H9 (cell line): ENCODE measurements around the gene SPCS1. TPM values are rescaled to one million over a fixed set of nuclear protein-coding genes. Genes with fewer than 3 reads are reported as not detected.

Source experiments
- DNase-seq: peaks from one replicate; pipeline ENCODE4 v3.0.0-alpha.2; 2017
- H2AFZ ChIP-seq: one replicate; pipeline ENCODE4 v1.6.1; 2013; ENCODE audit warnings: mild to moderate bottlenecking, low read length, control low read depth, moderate library complexity
- H2AK5ac ChIP-seq: 2 replicates; pipeline ENCODE4 v1.6.1; 2013; ENCODE audit warnings: low read length, control low read depth, mixed read lengths; ENCODE audit not compliant: insufficient read length
- H2BK120ac ChIP-seq: one replicate; pipeline ENCODE4 v1.6.1; 2013; ENCODE audit warnings: low read depth, mild to moderate bottlenecking, low read length, control low read depth, inconsistent platforms; ENCODE audit not compliant: poor library complexity, severe bottlenecking
- H2BK12ac ChIP-seq: 2 replicates; pipeline ENCODE4 v1.6.1; 2013; ENCODE audit warnings: low read length, control low read depth, mixed read lengths, low read depth; ENCODE audit not compliant: insufficient read length
- H2BK15ac ChIP-seq: 2 replicates; pipeline ENCODE4 v1.6.1; 2013; ENCODE audit warnings: low read depth, low read length, control low read depth
- H2BK20ac ChIP-seq: one replicate; pipeline ENCODE4 v1.6.1; 2013; ENCODE audit warnings: low read depth, mild to moderate bottlenecking, low read length, control low read depth, inconsistent platforms; ENCODE audit not compliant: poor library complexity, severe bottlenecking
- H2BK5ac ChIP-seq: 2 replicates; pipeline ENCODE4 v1.6.1; 2013; ENCODE audit warnings: low read length, control low read depth, mixed read lengths; ENCODE audit not compliant: insufficient read length
- H3K14ac ChIP-seq: 2 replicates; pipeline ENCODE4 v1.6.1; 2013; ENCODE audit warnings: low read length, control low read depth; ENCODE audit not compliant: insufficient read depth
- H3K18ac ChIP-seq: 2 replicates; pipeline ENCODE4 v1.6.1; 2013; ENCODE audit warnings: low read depth, mild to moderate bottlenecking, mixed read lengths, low read length, control low read depth; ENCODE audit not compliant: insufficient read length
- H3K23ac ChIP-seq: 2 replicates; pipeline ENCODE4 v1.6.1; 2013; ENCODE audit warnings: low read length, control low read depth, mixed read lengths, low read depth; ENCODE audit not compliant: insufficient read length
- H3K23me2 ChIP-seq: 2 replicates; pipeline ENCODE4 v1.6.1; 2013; ENCODE audit warnings: low read depth, mild to moderate bottlenecking, mixed read lengths, low read length, control low read depth; ENCODE audit not compliant: insufficient read length, poor library complexity, severe bottlenecking
- H3K27ac ChIP-seq: 2 replicates; pipeline ENCODE4 v1.5.1; 2013; ENCODE audit warnings: low read length, control low read depth, mixed read lengths, low read depth; ENCODE audit not compliant: insufficient read length
- H3K27me3 ChIP-seq: 2 replicates; pipeline ENCODE4 v1.6.1; 2013; ENCODE audit warnings: low read length, control low read depth, inconsistent platforms; ENCODE audit not compliant: insufficient read depth
- H3K4ac ChIP-seq: 2 replicates; pipeline ENCODE4 v1.6.1; 2013; ENCODE audit warnings: low read depth, mild to moderate bottlenecking, control low read depth, inconsistent platforms, low read length, moderate library complexity
- H3K4me1 ChIP-seq: 2 replicates; pipeline ENCODE4 v1.6.1; 2013; ENCODE audit warnings: low read length, control low read depth, inconsistent platforms; ENCODE audit not compliant: insufficient read depth
- H3K4me2 ChIP-seq: 2 replicates; pipeline ENCODE4 v1.6.1; 2013; ENCODE audit warnings: low read length, control low read depth, mixed read lengths; ENCODE audit not compliant: insufficient read length, insufficient read depth
- H3K56ac ChIP-seq: 2 replicates; pipeline ENCODE4 v1.6.1; 2013; ENCODE audit warnings: low read depth, mild to moderate bottlenecking, mixed read lengths, low read length, control low read depth; ENCODE audit not compliant: insufficient read length
- H3K79me1 ChIP-seq: 2 replicates; pipeline ENCODE4 v1.6.1; 2013; ENCODE audit warnings: low read depth, mild to moderate bottlenecking, moderate library complexity, low read length, control low read depth, inconsistent platforms; ENCODE audit not compliant: insufficient read depth, poor library complexity, severe bottlenecking
- H3K79me2 ChIP-seq: 2 replicates; pipeline ENCODE4 v1.6.1; 2013; ENCODE audit warnings: low read length, control low read depth, inconsistent platforms; ENCODE audit not compliant: insufficient read depth
- H3K9ac ChIP-seq: 2 replicates; pipeline ENCODE4 v1.6.1; 2013; ENCODE audit warnings: low read length, control low read depth, mixed read lengths; ENCODE audit not compliant: insufficient read length; ENCODE audit errors: extremely low read depth
- H3K9me3 ChIP-seq: one replicate; pipeline ENCODE4 v1.6.1; 2013; ENCODE audit warnings: low read depth, low read length, inconsistent platforms; ENCODE audit not compliant: control insufficient read depth
- H3T11ph ChIP-seq: one replicate; pipeline ENCODE4 v1.6.1; 2013; ENCODE audit warnings: mild to moderate bottlenecking, low read length, control low read depth, inconsistent platforms
- H4K20me1 ChIP-seq: one replicate; pipeline ENCODE4 v1.6.1; 2013; ENCODE audit not compliant: control insufficient read depth, insufficient read length, insufficient read depth
- H4K5ac ChIP-seq: 2 replicates; pipeline ENCODE4 v1.6.1; 2013; ENCODE audit warnings: low read depth, mild to moderate bottlenecking, mixed read lengths, low read length, control low read depth; ENCODE audit not compliant: insufficient read length
- H4K8ac ChIP-seq: replicated peaks from 2 replicates; pipeline ENCODE4 v1.6.1; 2013; ENCODE audit warnings: low read length, control low read depth, mixed read lengths, low read depth; ENCODE audit not compliant: insufficient read length
- H4K91ac ChIP-seq: 2 replicates; pipeline ENCODE4 v1.6.1; 2013; ENCODE audit warnings: low read depth, mild to moderate bottlenecking, moderate library complexity, mixed read lengths, low read length, control low read depth; ENCODE audit not compliant: insufficient read length
- H3K27ac Mint-ChIP-seq, 3 experiments: 2 replicates in 2 of 3; 3 replicates in 1 of 3; pipeline ENCODE4 v1.8.0; 2020 to 2021; ENCODE audit warnings: mixed read lengths in 3 of 3, mild to moderate bottlenecking in 1 of 3, moderate library complexity in 1 of 3
- H3K27me3 Mint-ChIP-seq: 2 replicates; pipeline ENCODE4 v1.8.0; 2021; ENCODE audit warnings: low read depth, mild to moderate bottlenecking, moderate library complexity, mixed read lengths
- H3K36me3 Mint-ChIP-seq, 3 experiments: 2 replicates in 2 of 3; 3 replicates in 1 of 3; pipeline ENCODE4 v1.8.0; 2020 to 2021; ENCODE audit warnings: low read depth in 3 of 3, mixed read lengths in 3 of 3; ENCODE audit not compliant: insufficient read depth in 1 of 3
- H3K4me1 Mint-ChIP-seq, 2 experiments: 2 replicates each; pipeline ENCODE4 v1.8.0; 2020; ENCODE audit warnings: mixed read lengths in 2 of 2
- H3K4me3 Mint-ChIP-seq, 2 experiments: 2 replicates in 1 of 2; 3 replicates in 1 of 2; pipeline ENCODE4 v1.8.0; 2020 to 2021; ENCODE audit warnings: mild to moderate bottlenecking in 2 of 2, mixed read lengths in 2 of 2, moderate library complexity in 1 of 2
- H3K9me3 Mint-ChIP-seq, 2 experiments: 2 replicates in 1 of 2; 3 replicates in 1 of 2; pipeline ENCODE4 v1.8.0; 2020; ENCODE audit warnings: mild to moderate bottlenecking in 2 of 2, mixed read lengths in 2 of 2, moderate library complexity in 1 of 2
- CTCF ChIP-seq: fragments of 200-600 bp; sonication (generic); conservative IDR thresholded peaks from 3 replicates; pipeline ENCODE4 v1.8.0; 2021; ENCODE audit warnings: antibody characterized with exemption, mild to moderate bottlenecking
- WGBS: extraction: QIAGEN DNeasy Blood & Tissue Kit; methylation state at CpG from one replicate; pipeline ENCODE4 v1.1.7; 2013; ENCODE audit warnings: missing lambda C conversion rate, low lambda C conversion rate, mixed read lengths; ENCODE audit not compliant: insufficient read length; ENCODE audit errors: extremely low coverage; 5-methylcytosine and 5-hydroxymethylcytosine counted together
- total RNA-seq: library from RNA; stranded (reverse); gene quantifications from 2 replicates; pipeline ENCODE4 v1.2.1, GENCODE V29; 2021

The SPCS1 gene
- total RNA-seq, 1 experiment from 2014 or later: 106 TPM

- H2BK5ac ChIP-seq: no peak overlapping the region
- TF ChIP-seq CTCF: no peak
- no peak overlapping the region for H3K56ac ChIP-seq
- no peak overlapping the region for H2AK5ac ChIP-seq
- no CpG with 5 or more reads among the region's 4 CpGs for WGBS
- no peak overlapping the region for H4K8ac ChIP-seq
- Mint-ChIP-seq H3K27me3 (no peaks in the 10 kb centered on the region), H3K36me3 (peaks cover 25 to 66% (median 58%) of the 10 kb centered on the region in 3 experiments; a peak in 6 of 7 replicates), H3K4me3 (no peak overlapping the region), H3K9me3 (no peaks in the 10 kb centered on the region), H3K4me1 (no peaks in the 10 kb centered on the region), H3K27ac (no peak overlapping the region)
- H3K9me3 ChIP-seq: no peaks in the 10 kb centered on the region
- no peak overlapping the region for H3K23ac ChIP-seq
- no peaks in the 10 kb centered on the region for H3K27me3 ChIP-seq
- H4K20me1 ChIP-seq: no peaks in the 10 kb centered on the region
- H3K79me2 ChIP-seq: no peaks in the 10 kb centered on the region
- H3K9ac ChIP-seq: no peak overlapping the region
- DNase-seq: no peak
- H3K4me1 ChIP-seq: no peaks in the 10 kb centered on the region
- H2BK15ac ChIP-seq: no peak overlapping the region
- H3K4me2 ChIP-seq: no peak overlapping the region
- H3K79me1 ChIP-seq: no peaks in the 10 kb centered on the region
- no peak overlapping the region for H2AFZ ChIP-seq
- no peak overlapping the region for H2BK20ac ChIP-seq
- H3T11ph ChIP-seq: no peak overlapping the region
- H4K5ac ChIP-seq: no peak overlapping the region
- no peak overlapping the region for H3K27ac ChIP-seq
- H4K91ac ChIP-seq: no peak overlapping the region
- no peak overlapping the region for H2BK12ac ChIP-seq
- no peak overlapping the region for H3K14ac ChIP-seq
- no peak overlapping the region for H3K18ac ChIP-seq
- H3K23me2 ChIP-seq: no peaks in the 10 kb centered on the region
- no peak overlapping the region for H2BK120ac ChIP-seq
- H3K4ac ChIP-seq: no peak overlapping the region
These were observed 48.5 kb downstream of the SPCS1 start for GRCh38 chr3:52754373-52754772.
